ENCODE results near the gene ATP8B4.

DNA sequence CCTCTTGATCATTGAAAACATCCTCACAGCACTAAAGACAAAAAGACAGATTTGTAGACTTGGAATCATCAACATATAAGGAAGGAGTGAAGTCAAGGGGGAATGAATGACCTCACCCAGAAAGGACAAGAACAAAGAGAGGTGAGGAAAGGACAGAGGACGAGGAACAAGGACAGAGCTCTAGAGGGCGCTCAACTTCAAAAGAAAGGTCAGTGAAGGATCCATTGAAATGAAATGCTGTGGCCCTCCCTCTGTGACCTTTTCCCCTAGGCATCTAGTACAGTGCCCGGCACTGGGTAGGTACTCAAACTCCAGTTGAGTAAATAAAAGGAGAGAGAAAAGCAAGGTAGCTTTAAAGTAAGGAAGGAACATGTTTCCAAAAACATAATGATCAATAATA is 2.6 kb downstream of the ATP8B4 start:
- TF ChIP-seq, protein P1, sequence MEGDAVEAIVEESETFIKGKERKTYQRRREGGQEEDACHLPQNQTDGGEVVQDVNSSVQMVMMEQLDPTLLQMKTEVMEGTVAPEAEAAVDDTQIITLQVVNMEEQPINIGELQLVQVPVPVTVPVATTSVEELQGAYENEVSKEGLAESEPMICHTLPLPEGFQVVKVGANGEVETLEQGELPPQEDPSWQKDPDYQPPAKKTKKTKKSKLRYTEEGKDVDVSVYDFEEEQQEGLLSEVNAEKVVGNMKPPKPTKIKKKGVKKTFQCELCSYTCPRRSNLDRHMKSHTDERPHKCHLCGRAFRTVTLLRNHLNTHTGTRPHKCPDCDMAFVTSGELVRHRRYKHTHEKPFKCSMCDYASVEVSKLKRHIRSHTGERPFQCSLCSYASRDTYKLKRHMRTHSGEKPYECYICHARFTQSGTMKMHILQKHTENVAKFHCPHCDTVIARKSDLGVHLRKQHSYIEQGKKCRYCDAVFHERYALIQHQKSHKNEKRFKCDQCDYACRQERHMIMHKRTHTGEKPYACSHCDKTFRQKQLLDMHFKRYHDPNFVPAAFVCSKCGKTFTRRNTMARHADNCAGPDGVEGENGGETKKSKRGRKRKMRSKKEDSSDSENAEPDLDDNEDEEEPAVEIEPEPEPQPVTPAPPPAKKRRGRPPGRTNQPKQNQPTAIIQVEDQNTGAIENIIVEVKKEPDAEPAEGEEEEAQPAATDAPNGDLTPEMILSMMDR (optimal IDR thresholded peaks at IDR 0.05 in 1 of 3, IDR thresholded peaks at IDR 0.05 in 1 of 3, conservative IDR thresholded peaks at IDR 0.05 in 1 of 3; ENCODE audit: extremely low read depth in 1 of 3, insufficient read depth in 2 of 3, low read length in 3 of 3), result peak; percentile 35 to 71 (median 53)
- no peak for TF ChIP-seq EZH2 (IDR thresholded peaks at IDR 0.05; ENCODE audit: low read length)
